ENCODE results near the gene FREY1.

GRCh38 chr11:45909594-45910475 is 2.8 kb upstream of the FREY1 start:
- TF ChIP-seq, protein P1, sequence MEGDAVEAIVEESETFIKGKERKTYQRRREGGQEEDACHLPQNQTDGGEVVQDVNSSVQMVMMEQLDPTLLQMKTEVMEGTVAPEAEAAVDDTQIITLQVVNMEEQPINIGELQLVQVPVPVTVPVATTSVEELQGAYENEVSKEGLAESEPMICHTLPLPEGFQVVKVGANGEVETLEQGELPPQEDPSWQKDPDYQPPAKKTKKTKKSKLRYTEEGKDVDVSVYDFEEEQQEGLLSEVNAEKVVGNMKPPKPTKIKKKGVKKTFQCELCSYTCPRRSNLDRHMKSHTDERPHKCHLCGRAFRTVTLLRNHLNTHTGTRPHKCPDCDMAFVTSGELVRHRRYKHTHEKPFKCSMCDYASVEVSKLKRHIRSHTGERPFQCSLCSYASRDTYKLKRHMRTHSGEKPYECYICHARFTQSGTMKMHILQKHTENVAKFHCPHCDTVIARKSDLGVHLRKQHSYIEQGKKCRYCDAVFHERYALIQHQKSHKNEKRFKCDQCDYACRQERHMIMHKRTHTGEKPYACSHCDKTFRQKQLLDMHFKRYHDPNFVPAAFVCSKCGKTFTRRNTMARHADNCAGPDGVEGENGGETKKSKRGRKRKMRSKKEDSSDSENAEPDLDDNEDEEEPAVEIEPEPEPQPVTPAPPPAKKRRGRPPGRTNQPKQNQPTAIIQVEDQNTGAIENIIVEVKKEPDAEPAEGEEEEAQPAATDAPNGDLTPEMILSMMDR (optimal IDR thresholded peaks at IDR 0.05 in 1 of 3, IDR thresholded peaks at IDR 0.05 in 1 of 3, conservative IDR thresholded peaks at IDR 0.05 in 1 of 3; ENCODE audit: extremely low read depth in 1 of 3, insufficient read depth in 2 of 3, low read length in 3 of 3): no peak
- no peak for TF ChIP-seq EZH2 (IDR thresholded peaks at IDR 0.05; ENCODE audit: low read length)
